Fibroblast of gingiva (primary cell): ENCODE measurements around the gene SMYD2.
A peak's percentile ranks its signal among the peaks of the same experiment; 100 is the strongest.

Experiments used
- DNase-seq: peaks from one replicate; pipeline ENCODE4 v3.0.0-alpha.2; 2011; ENCODE audit warnings: low read depth

The SMYD2 gene, protein sequence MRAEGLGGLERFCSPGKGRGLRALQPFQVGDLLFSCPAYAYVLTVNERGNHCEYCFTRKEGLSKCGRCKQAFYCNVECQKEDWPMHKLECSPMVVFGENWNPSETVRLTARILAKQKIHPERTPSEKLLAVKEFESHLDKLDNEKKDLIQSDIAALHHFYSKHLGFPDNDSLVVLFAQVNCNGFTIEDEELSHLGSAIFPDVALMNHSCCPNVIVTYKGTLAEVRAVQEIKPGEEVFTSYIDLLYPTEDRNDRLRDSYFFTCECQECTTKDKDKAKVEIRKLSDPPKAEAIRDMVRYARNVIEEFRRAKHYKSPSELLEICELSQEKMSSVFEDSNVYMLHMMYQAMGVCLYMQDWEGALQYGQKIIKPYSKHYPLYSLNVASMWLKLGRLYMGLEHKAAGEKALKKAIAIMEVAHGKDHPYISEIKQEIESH

GRCh38 chr1:214281021-214281719 lies at the start of gene SMYD2:
Gene SMYD2 (plus strand): TSS chr1:214281159. CDS start chr1:214281255, 96 bp downstream.
- DNase-seq, result peak; percentile 47

- DNase-seq, result no peak
These were observed 46.9 kb upstream of the SMYD2 start for GRCh38 chr1:214233856-214234634.

DNA sequence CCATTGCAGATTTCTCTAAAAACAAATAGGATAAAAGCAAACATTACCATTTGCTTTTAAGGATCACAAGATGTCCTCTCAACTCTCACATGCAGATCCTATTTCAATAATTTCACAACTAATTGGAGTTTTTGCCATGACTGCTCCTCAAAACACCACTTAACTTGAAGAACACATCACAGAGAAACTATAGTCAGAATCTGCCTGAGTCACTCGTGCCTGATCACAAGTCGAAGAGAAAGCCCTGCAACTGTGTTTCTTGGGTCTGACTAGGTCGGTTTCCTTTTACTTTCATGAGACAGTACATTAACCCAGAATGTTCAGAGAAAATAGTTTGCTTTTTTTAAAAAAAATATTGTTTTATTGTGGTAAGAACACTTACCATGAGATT lies 46.3 kb upstream of the SMYD2 start:
- DNase-seq, result peak; percentile 38

GRCh38 chr1:214236477-214236876 lies 44.5 kb upstream of the SMYD2 start:
- no peak for DNase-seq

DNA sequence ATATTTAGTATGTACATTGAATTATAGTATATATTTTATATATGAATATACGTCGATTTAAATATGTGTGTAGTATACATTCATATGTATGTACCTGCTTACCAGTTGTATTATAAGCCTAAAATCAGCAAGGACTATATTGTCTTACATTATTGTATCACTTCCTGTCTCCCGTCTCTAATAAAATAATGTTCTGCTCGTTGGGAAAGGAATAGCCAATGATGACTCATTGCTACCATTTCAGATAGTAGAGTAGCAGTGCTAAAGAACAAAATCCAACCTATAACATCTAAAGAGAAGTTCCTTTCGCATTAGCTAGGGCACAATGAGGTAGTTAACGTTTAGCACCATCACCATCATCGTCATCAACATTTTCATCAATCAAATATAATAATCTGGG lies 39.9 kb upstream of the SMYD2 start:
- DNase-seq, result no peak

GRCh38 chr1:214244252-214244651 lies 36.7 kb upstream of the SMYD2 start:
- no peak for DNase-seq

- DNase-seq, result no peak
These were observed 36.1 kb upstream of the SMYD2 start for GRCh38 chr1:214244841-214245240.

GRCh38 chr1:214247501-214248041 lies 33.4 kb upstream of the SMYD2 start:
- DNase-seq, result no peak

- DNase-seq, result no peak
These were observed 32.5 kb upstream of the SMYD2 start for GRCh38 chr1:214248311-214249085.

DNA sequence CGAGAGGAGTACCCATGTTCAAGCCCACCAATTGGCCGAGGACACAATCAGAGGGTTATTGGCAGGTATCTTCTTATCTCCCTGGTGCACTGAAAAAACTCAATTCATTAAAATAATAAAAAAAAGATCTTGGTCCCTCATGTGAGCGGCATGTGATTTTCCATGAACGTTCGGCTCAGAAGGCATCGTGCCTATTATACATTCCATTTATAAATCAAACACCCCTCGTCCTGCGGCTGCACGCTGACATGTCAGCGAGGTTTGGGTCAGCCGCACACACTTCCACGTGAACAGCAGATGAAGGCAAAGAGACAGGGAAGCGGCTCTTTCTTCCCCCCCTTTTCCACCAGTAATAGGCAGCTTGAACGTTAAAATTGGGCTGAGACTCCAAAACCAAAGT lies 31.3 kb upstream of the SMYD2 start:
- no peak for DNase-seq

GRCh38 chr1:214251354-214251753 lies 29.6 kb upstream of the SMYD2 start:
- DNase-seq, result no peak

- no peak for DNase-seq
These were observed 25.4 kb upstream of the SMYD2 start for GRCh38 chr1:214255509-214255908.

DNA sequence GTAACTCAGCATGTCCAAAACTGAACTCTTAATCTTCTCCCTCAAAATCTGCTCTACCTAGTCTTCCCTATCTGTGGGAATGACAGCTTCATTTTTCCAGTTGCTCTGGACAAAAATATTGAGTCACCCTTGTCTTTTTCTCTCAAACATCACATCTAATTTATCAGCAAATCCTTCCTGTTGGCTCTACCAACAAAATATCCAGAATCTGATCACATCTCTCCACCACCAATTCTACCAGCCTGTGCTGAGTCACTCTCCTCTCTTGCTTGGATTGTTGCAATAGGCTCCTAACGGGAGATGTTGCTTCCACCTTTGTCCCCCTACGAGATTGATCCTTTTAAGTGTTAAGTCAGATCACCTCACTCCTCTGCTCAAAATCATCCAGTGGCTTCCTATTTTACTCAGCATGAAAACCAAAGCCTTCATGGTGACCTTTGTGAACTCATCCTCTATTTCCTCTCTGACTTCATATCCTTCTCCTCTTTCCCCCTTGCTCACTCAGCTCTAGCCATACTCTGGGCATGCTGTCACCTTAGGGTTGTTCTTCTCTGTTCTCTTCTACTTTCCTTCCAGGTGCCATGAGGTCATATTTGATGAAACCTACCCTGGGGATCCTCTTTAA lies 21.5 kb upstream of the SMYD2 start:
- DNase-seq, result no peak

GRCh38 chr1:214260561-214261205 lies 20.3 kb upstream of the SMYD2 start:
- no peak for DNase-seq

GRCh38 chr1:214261206-214262123 lies 19.5 kb upstream of the SMYD2 start:
- DNase-seq, result peak; percentile 77

GRCh38 chr1:214264196-214264595 lies 16.8 kb upstream of the SMYD2 start:
- DNase-seq, result peak; percentile 36

DNA sequence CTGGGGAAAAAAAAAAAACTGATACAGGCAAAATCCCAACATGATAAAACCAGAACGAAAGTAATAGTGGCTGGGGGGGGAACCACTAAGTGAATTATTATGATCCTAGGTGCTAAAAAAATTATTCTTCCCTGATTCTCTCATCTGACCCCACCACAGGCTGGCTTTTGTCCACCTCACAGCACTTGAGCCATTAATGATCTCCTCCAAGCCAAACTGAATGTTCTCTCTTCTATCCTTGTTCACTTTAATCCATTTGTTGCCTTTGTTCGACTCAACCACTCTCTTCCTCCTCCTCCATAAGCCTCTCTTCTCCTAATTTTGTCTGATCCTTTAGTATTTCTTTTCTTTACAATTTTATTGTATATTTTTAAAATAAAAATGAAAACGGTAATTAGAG lies 16.0 kb upstream of the SMYD2 start:
- DNase-seq, result no peak

DNA sequence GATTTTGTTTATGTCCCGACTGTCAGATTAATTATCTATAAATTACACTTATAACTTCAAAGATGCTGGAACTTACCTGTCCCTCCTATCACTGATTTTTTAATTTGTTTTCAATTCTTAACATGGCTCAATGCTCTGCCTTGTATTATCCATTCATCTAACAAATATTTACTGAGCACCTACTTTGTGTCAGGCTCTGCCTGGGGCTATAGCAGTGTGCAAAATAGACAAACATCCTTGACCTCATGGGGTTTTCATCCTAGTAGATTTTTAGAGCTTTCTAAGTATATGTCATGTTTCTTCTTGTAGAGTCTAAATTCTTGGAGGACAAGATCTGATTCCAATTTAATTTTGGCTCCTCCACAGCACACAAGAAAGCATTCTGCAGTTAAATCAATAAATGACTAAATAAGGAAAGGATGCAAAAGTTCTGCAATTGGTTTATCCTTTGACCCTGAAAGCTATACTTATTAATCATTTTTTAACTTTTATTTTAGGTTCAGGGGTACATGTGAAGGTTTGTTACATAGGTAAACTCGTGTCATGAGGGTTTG lies 10.8 kb upstream of the SMYD2 start:
- peak; percentile 56 for DNase-seq

DNA sequence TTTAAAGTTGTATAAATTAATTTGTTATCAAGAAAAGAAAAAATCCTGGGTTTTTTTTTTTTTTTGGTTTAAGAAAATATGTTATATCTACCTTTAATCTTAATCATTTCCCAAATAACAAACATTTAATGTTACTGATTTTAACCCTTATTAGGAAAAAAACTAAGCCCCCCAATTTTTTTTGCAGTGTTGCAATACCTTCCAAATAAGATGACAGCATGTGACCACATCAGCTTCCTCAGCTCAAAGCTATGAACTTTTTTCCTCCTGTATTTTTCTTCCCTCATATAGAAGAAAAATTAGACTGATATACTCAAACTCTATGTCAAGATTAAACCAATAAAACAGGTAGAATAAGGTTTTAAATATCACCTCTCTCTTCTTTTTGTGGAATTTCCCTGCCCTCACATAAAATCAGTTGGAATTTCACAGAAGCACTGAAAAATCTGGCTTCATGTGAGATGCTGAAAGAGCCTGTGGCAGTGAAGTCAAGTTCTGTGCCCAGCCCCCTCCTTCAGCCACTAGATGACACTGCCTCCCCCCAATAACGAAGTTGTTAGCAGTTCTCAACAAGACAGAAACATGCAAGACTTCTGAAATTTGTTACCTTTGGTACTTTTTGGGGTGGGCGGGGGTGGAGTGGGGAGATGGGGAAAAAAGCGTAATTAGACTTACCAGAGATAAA lies 9.6 kb upstream of the SMYD2 start:
- DNase-seq, result no peak
